ENCODE measurements around the gene TAF1L. TPM values are rescaled to one million over a fixed set of nuclear protein-coding genes. Genes with fewer than 3 reads are reported as not detected.

The TAF1L gene
- total and polyA plus RNA-seq, 2 of the 13 experiments (the other 11 are each of a cell fraction or from before 2014, with no cell fraction given) = not detected

- TF ChIP-seq CTCF (CRISPR knock-in tag; IDR thresholded peaks at IDR 0.05) (peak; percentile 61), CC2D1A (CRISPR knock-in tag; IDR thresholded peaks at IDR 0.05) (no peak), SMC3 (IDR thresholded peaks at IDR 0.05; ENCODE audit: low read length) (peak; percentile 41; the same call in 1 of the 2 replicates), JUNB (CRISPR knock-in tag; IDR thresholded peaks at IDR 0.05; ENCODE audit: borderline replicate concordance) (no peak), RFX5 (IDR thresholded peaks at IDR 0.05; ENCODE audit: low read depth, low read length) (no peak), ZNF660 (CRISPR knock-in tag; IDR thresholded peaks at IDR 0.05; ENCODE audit: borderline replicate concordance, low read depth) (no peak), ELF3 (CRISPR knock-in tag; IDR thresholded peaks at IDR 0.05) (peak; percentile 51; the same call in 1 of the 2 replicates), SMAD9 (CRISPR knock-in tag; IDR thresholded peaks at IDR 0.05) (no peak), NCOA5 (CRISPR knock-in tag; IDR thresholded peaks at IDR 0.05) (no peak), E2F1 (CRISPR knock-in tag; IDR thresholded peaks at IDR 0.05) (no peak), CEBPB (IDR thresholded peaks at IDR 0.05; ENCODE audit: borderline replicate concordance, low read depth, low read length) (peak; percentile 51; the same call in 1 of the 2 replicates), ZNF704 (CRISPR knock-in tag; IDR thresholded peaks at IDR 0.05; ENCODE audit: borderline replicate concordance) (no peak), RAD21 (CRISPR knock-in tag; IDR thresholded peaks at IDR 0.05) (peak; percentile 18; the same call in 1 of the 2 replicates), DNMT1 (CRISPR knock-in tag; IDR thresholded peaks at IDR 0.05) (no peak), NBN (conservative IDR thresholded peaks at IDR 0.05) (no peak), RAD51 (IDR thresholded peaks at IDR 0.05; ENCODE audit: borderline replicate concordance) (no peak), PRDM4 (CRISPR knock-in tag; IDR thresholded peaks at IDR 0.05; ENCODE audit: borderline replicate concordance) (no peak), LRRFIP1 (CRISPR knock-in tag; conservative IDR thresholded peaks at IDR 0.05) (no peak), CEBPG (CRISPR knock-in tag; IDR thresholded peaks at IDR 0.05) (0 out of 2 replicates have a peak, but pooled peaks have one; percentile 6), ZNF737 (CRISPR knock-in tag; IDR thresholded peaks at IDR 0.05; ENCODE audit: borderline replicate concordance) (no peak), ZNF589 (CRISPR knock-in tag; conservative IDR thresholded peaks at IDR 0.05) (no peak), STAG1 (CRISPR knock-in tag; IDR thresholded peaks at IDR 0.05) (peak; percentile 62), KAT8 (CRISPR knock-in tag; IDR thresholded peaks at IDR 0.05) (no peak)
Observed at GRCh38 chr9:32589083-32589723, 46.3 kb downstream of the TAF1L start (continued).
